Smooth muscle cell (in vitro differentiated cells): ENCODE data around the gene CDK13. TPM values are rescaled to one million over a fixed set of nuclear protein-coding genes. Genes with fewer than 3 reads are reported as not detected.

Experiments
- DNase-seq: peaks from one replicate; lab custom pipeline; 2025; ENCODE audit not compliant: unreplicated experiment; lab: John Stamatoyannopoulos, UW
- H2AFZ ChIP-seq: fragments of 200-600 bp; sonication (generic); 2 replicates; pipeline ENCODE4 v1.6.0; 2016; ENCODE audit warnings: antibody characterized with exemption, low read depth, mild to moderate bottlenecking
- H3F3A ChIP-seq: fragments of 200-600 bp; sonication (generic); 2 replicates; pipeline ENCODE4 v1.6.0; 2017; ENCODE audit warnings: antibody characterized with exemption, low read depth
- H3K27ac ChIP-seq: fragments of 200-600 bp; sonication (generic); 2 replicates; pipeline ENCODE4 v1.5.1; 2016; ENCODE audit warnings: low read depth, mild to moderate bottlenecking
- H3K27me3 ChIP-seq: fragments of 200-600 bp; sonication (generic); 2 replicates; pipeline ENCODE4 v1.6.1; 2016; ENCODE audit warnings: low read depth, mild to moderate bottlenecking
- H3K36me3 ChIP-seq: fragments of 200-600 bp; sonication (generic); 2 replicates; pipeline ENCODE4 v1.5.1; 2016; ENCODE audit warnings: low read depth
- H3K4me1 ChIP-seq: fragments of 200-600 bp; sonication (generic); 2 replicates; pipeline ENCODE4 v1.5.1; 2016; ENCODE audit warnings: low read depth
- H3K4me2 ChIP-seq: fragments of 200-600 bp; sonication (generic); 2 replicates; pipeline ENCODE4 v1.6.0; 2016; ENCODE audit warnings: mild to moderate bottlenecking
- H3K4me3 ChIP-seq: fragments of 200-600 bp; sonication (generic); 2 replicates; pipeline ENCODE4 v1.5.1; 2016; ENCODE audit warnings: mild to moderate bottlenecking
- H3K79me2 ChIP-seq: fragments of 200-600 bp; sonication (generic); 2 replicates; pipeline ENCODE4 v1.6.0; 2016; ENCODE audit warnings: low read depth, mild to moderate bottlenecking
- H3K9ac ChIP-seq: fragments of 200-600 bp; sonication (generic); 2 replicates; pipeline ENCODE4 v1.6.0; 2016; ENCODE audit warnings: low read depth
- H3K9me3 ChIP-seq: fragments of 200-600 bp; sonication (generic); replicated peaks from 2 replicates; pipeline ENCODE4 v1.5.1; 2016; ENCODE audit warnings: low read depth
- H4K20me1 ChIP-seq: fragments of 200-600 bp; sonication (generic); 2 replicates; pipeline ENCODE4 v1.6.0; 2016; ENCODE audit warnings: low read depth
- WGBS: methylation state at CpG from one replicate; pipeline ENCODE4 v1.1.7; 2016; ENCODE audit warnings: low lambda C conversion rate; 5-methylcytosine and 5-hydroxymethylcytosine counted together
- polyA plus RNA-seq: library from polyadenylated mRNA; unstranded; fragments of >200 nt; fragmentation: Nextera tagmentation; extraction: Ambion mirVana; gene quantifications from 2 replicates; pipeline ENCODE4 v1.2.1, GENCODE V29; 2016
- total RNA-seq: library from RNA; depleted of rRNA; stranded (reverse); fragments of >200 nt; gene quantifications from 2 replicates; pipeline ENCODE4 v1.2.3, GENCODE V29; 2014
- TF ChIP-seq, protein P1 (sequence below): fragments of 200-600 bp; sonication (generic); IDR thresholded peaks from 2 replicates; pipeline ENCODE4 v1.5.1; 2017; ENCODE audit warnings: borderline replicate concordance, mild to moderate bottlenecking, antibody characterized with exemption; ENCODE audit not compliant: insufficient read depth, poor library complexity, severe bottlenecking

Gene CDK13
- total and polyA plus RNA-seq, 2 experiments from 2014 or later, result 15.9 to 70.0 TPM

GRCh38 chr7:40041456-40041855 lies 91.4 kb downstream of the CDK13 start:
- TF ChIP-seq, protein P1, sequence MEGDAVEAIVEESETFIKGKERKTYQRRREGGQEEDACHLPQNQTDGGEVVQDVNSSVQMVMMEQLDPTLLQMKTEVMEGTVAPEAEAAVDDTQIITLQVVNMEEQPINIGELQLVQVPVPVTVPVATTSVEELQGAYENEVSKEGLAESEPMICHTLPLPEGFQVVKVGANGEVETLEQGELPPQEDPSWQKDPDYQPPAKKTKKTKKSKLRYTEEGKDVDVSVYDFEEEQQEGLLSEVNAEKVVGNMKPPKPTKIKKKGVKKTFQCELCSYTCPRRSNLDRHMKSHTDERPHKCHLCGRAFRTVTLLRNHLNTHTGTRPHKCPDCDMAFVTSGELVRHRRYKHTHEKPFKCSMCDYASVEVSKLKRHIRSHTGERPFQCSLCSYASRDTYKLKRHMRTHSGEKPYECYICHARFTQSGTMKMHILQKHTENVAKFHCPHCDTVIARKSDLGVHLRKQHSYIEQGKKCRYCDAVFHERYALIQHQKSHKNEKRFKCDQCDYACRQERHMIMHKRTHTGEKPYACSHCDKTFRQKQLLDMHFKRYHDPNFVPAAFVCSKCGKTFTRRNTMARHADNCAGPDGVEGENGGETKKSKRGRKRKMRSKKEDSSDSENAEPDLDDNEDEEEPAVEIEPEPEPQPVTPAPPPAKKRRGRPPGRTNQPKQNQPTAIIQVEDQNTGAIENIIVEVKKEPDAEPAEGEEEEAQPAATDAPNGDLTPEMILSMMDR, result no peak
- Histone ChIP-seq H3K79me2 (peaks cover 11% of the 10 kb centered on the region), H3F3A (no peaks in the 10 kb centered on the region), H2AFZ (no peak overlapping the region), H3K9ac (no peak overlapping the region), H3K4me2 (no peak overlapping the region), H4K20me1 (peaks cover 29% of the 10 kb centered on the region), H3K4me3 (no peak overlapping the region), H3K9me3 (no peaks in the 10 kb centered on the region), H3K36me3 (peaks cover 7% of the 10 kb centered on the region), H3K27ac (no peak overlapping the region), H3K4me1 (no peaks in the 10 kb centered on the region), H3K27me3 (no peaks in the 10 kb centered on the region)
- WGBS, result 93% methylated on average over 2 of the region's 2 CpGs
- no peak for DNase-seq

DNA sequence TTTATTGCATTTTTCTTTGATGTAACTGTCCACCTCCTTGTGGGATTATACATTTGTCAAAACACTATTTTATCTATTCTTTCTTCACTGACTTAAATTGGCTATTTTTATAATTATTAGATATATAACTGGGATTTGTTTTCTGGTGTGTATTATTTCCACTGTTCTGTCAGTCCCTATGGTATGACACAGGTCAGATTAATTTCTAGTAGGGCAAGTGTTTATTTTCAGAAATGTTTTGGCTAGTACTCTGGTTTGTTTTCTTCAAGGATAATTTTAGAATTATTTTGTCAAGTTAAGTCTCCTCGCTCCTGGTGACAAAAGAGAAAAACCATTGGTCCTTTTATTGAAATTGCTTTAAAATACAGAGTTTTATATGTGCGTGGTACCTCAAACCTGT lies 93.1 kb downstream of the CDK13 start:
- no peak overlapping the region for H3K27ac ChIP-seq
- H3K4me3 ChIP-seq, result no peak overlapping the region
- no peaks in the 10 kb centered on the region for H3K27me3 ChIP-seq
- 98% methylated on average over 2 of the region's 2 CpGs for WGBS
- TF ChIP-seq, protein P1, result no peak
- no peak overlapping the region for H3K9ac ChIP-seq
- H3K4me2 ChIP-seq, result no peak overlapping the region
- H3K4me1 ChIP-seq, result no peaks in the 10 kb centered on the region
- peaks cover 8% of the 10 kb centered on the region for H3K79me2 ChIP-seq
- H4K20me1 ChIP-seq, result peaks cover 29% of the 10 kb centered on the region
- peaks cover 7% of the 10 kb centered on the region for H3K36me3 ChIP-seq
- H3K9me3 ChIP-seq, result no peaks in the 10 kb centered on the region
- H2AFZ ChIP-seq, result no peak overlapping the region
- DNase-seq, result no peak
- no peaks in the 10 kb centered on the region for H3F3A ChIP-seq

DNA sequence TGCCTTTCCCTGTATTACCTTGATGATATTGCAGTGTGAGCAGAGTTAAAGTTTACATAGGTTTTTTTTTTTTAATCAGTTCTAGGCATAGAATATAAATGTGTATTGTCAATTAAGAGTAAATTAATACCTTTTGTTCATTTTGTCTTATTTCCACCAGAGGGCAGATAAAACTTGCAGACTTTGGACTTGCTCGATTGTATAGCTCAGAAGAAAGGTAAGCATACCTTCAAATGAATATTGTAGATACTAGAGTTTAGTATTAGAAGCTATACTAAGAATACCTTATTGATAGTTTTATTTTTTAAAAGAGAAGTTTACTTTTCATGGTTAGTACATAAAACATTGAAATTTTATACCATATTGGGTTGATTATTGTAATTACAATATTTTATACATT lies 97.6 kb downstream of the CDK13 start:
- H3K27ac ChIP-seq, result no peak overlapping the region
- 100% methylated on average over 1 of the region's 1 CpG for WGBS

DNA sequence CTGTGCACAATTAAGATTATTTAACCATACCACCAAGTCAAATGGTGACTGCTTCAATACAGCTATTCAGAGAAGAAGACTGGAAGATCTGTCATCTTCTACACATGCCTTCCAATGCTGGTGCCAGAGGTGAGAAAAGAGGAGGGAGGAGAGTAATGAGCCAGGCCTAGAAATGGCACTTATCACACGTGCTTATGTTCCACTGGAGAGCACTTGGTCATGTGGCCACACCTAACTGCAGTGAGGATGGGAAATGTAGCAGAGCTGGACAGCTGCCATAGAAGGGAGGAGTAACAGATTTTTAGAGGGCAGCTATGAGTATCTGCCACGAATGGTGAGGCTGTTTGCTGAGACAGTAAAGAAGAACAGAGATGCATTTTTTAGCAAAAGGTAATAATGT lies 107.2 kb downstream of the CDK13 start:
- Histone ChIP-seq H3K9me3 (no peaks in the 10 kb centered on the region), H4K20me1 (peaks cover 8% of the 10 kb centered on the region), H3K4me3 (no peak overlapping the region), H3K27ac (no peak overlapping the region), H3K36me3 (no peaks in the 10 kb centered on the region), H3K4me2 (no peak overlapping the region), H3K4me1 (no peaks in the 10 kb centered on the region), H3F3A (no peaks in the 10 kb centered on the region), H2AFZ (no peak overlapping the region), H3K27me3 (no peaks in the 10 kb centered on the region), H3K79me2 (peaks cover 3% of the 10 kb centered on the region), H3K9ac (no peak overlapping the region)
- DNase-seq, result no peak
- TF ChIP-seq, protein P1, result no peak
- WGBS, result 84% methylated on average over 2 of the region's 2 CpGs

More for the DNA sequence above, 97.6 kb downstream of the CDK13 start:
- DNase-seq, result no peak
- peaks cover 19% of the 10 kb centered on the region for H4K20me1 ChIP-seq
- no peaks in the 10 kb centered on the region for H3K27me3 ChIP-seq
- H3K9me3 ChIP-seq, result no peaks in the 10 kb centered on the region
- H3F3A ChIP-seq, result peaks cover 17% of the 10 kb centered on the region
- no peak overlapping the region for H2AFZ ChIP-seq
- H3K4me2 ChIP-seq, result no peak overlapping the region
- H3K4me3 ChIP-seq, result no peak overlapping the region
- TF ChIP-seq, protein P1, result no peak
- no peak overlapping the region for H3K9ac ChIP-seq
- peaks cover 5% of the 10 kb centered on the region for H3K79me2 ChIP-seq
- no peaks in the 10 kb centered on the region for H3K4me1 ChIP-seq
- H3K36me3 ChIP-seq, result no peaks in the 10 kb centered on the region
